Adrenal gland (tissue), 12 donors: ENCODE results near the gene POLR3B. TPM values are rescaled to one million over a fixed set of nuclear protein-coding genes. Genes with fewer than 3 reads are reported as not detected.

Source experiments
- DNase-seq, 7 donors: peaks; one replicate each; pipeline ENCODE4 v3.0.0-alpha.2; 2019 to 2020
- H3K27ac ChIP-seq, 5 donors: fragments of 200-600 bp; sonication (generic) in 4 of 5; 1 replicate in 3 of 5; 2 replicates in 2 of 5; pipeline versions ENCODE4 v1.5.1 to v1.8.0; 2016 to 2020; ENCODE audit warnings: mild to moderate bottlenecking in 1 of 5
- H3K27me3 ChIP-seq: fragments of 200-600 bp; 2 replicates; pipeline ENCODE4 v1.8.0; 2021
- H3K36me3 ChIP-seq, 2 donors: fragments of 200-600 bp; replicated peaks in 1 of 2; 1 replicate in 1 of 2; 2 replicates in 1 of 2; pipeline versions ENCODE4 v1.5.1 to v1.8.0; 2018 to 2022
- H3K4me1 ChIP-seq, 2 donors: fragments of 200-600 bp; replicated peaks in 1 of 2; 1 replicate in 1 of 2; 2 replicates in 1 of 2; pipeline versions ENCODE4 v1.5.1 to v1.8.0; 2018 to 2021
- H3K4me3 ChIP-seq, 4 donors: fragments of 200-600 bp; sonication (generic) in 3 of 4; one replicate each; pipeline ENCODE4 v1.5.1; 2016 to 2018
- H3K9me3 ChIP-seq, 3 donors: fragments of 200-600 bp; sonication (generic) in 1 of 3; replicated peaks in 1 of 3; 1 replicate in 2 of 3; 2 replicates in 1 of 3; pipeline versions ENCODE4 v1.5.1 to v1.8.0; 2016 to 2021
- CTCF ChIP-seq, 6 experiments: fragments of 450-650 bp in 4 of 6; fragments of 200-600 bp in 2 of 6; sonication (generic) in 1 of 6; IDR thresholded peaks; 1 replicate in 5 of 6; 2 replicates in 1 of 6; pipeline versions ENCODE4 v1.5.1 to v1.8.0; 2016 to 2021; ENCODE audit warnings: antibody characterized with exemption in 6 of 6, mild to moderate bottlenecking in 2 of 6, moderate library complexity in 1 of 6
- POLR2A ChIP-seq, 2 donors: fragments of 450-650 bp; IDR thresholded peaks; one replicate each; pipeline ENCODE4 v1.6.1; 2017; ENCODE audit warnings: antibody characterized with exemption in 2 of 2, mild to moderate bottlenecking in 2 of 2, moderate library complexity in 1 of 2
- whole genome bisulfite sequencing, 4 donors: extraction: QIAGEN DNeasy Blood & Tissue Kit in 2 of 4; methylation state at CpG; one replicate each; pipeline versions ENCODE4 v1.1.5 to v1.1.7; 2013 to 2017; 5-methylcytosine and 5-hydroxymethylcytosine counted together
- intact Hi-C, 2 donors: fragments of 100-400 bp; cut with DNase I; formaldehyde crosslinking; loops; one replicate each; pipeline versions ENCODE4 v1.14.1 to v1.15.0; 2022 to 2023
- polyA plus RNA-seq, 3 donors: library from polyadenylated mRNA; stranded (reverse); fragments of 200-250 nt in 2 of 3; fragments of 350-450 nt in 1 of 3; fragmentation: Illumina TruSeq in 1 of 3; extraction: RNeasy Lipid Tissue Mini Kit (QIAGEN cat#74804) in 1 of 3; gene quantifications; one replicate each; pipeline ENCODE4 v1.2.3, GENCODE V29; 2013 to 2014
- total RNA-seq, 9 donors: library from RNA; depleted of rRNA in 4 of 9; stranded (reverse); fragments of >200 nt in 4 of 9; fragments of 120-200 nt in 1 of 9; fragmentation: NEBNext Ultra II Directional in 1 of 9; extraction: Animal tissue kit (Norgen Biotek cat#: 25700) in 1 of 9; gene quantifications; one replicate each; pipeline versions ENCODE4 v1.1.0 to v1.2.4, GENCODE V29; 2013 to 2023
- donor health status: healthy with polysubstance abuse.
- donor health status: Bipolar disorder and iron deficiency.
- donor health status: DM: yes; HTN: yes; CAD: no.
- donor health status: DM: no; HTN: no; CAD: no.
- donor health status: DM: no; HTN: no; CAD: no.
- donor health status: DM: yes; HTN: yes; CAD: no.

POLR3B gene
- total and polyA plus RNA-seq, 12 donors, result 2.6 to 33.8 (median 13.7) TPM

- H3K27ac ChIP-seq, result no peak overlapping the region
- H3K4me3 ChIP-seq, result no peak overlapping the region
- no peaks in the 10 kb centered on the region for H3K36me3 ChIP-seq
- TF ChIP-seq POLR2A (IDR thresholded peaks at IDR 0.05) (no peak), CTCF (IDR thresholded peaks at IDR 0.05) (no peak)
- peaks cover 16 to 23% of the 10 kb centered on the region in 2 donors for H3K4me1 ChIP-seq
- no peaks in the 10 kb centered on the region for H3K27me3 ChIP-seq
- 95 to 96% (median 96%) methylated on average over 5 of the region's 5 CpGs for WGBS, 4 donors
- intact Hi-C loops, result no loop called here
- no peak for DNase-seq
- no peaks in the 10 kb centered on the region for H3K9me3 ChIP-seq
Measured at GRCh38 chr12:106360400-106360994, 2.9 kb downstream of the POLR3B start.

GRCh38 chr12:106362971-106363370 is 5.4 kb downstream of the POLR3B start:
- H3K27me3 ChIP-seq, result no peaks in the 10 kb centered on the region
- H3K36me3 ChIP-seq, result no peaks in the 10 kb centered on the region
- no peak overlapping the region for H3K27ac ChIP-seq
- H3K4me1 ChIP-seq, result peaks cover 9 to 15% of the 10 kb centered on the region in 2 donors
- TF ChIP-seq CTCF (IDR thresholded peaks at IDR 0.05) (no peak), POLR2A (IDR thresholded peaks at IDR 0.05) (no peak)
- no peak for DNase-seq
- no peak overlapping the region for H3K4me3 ChIP-seq
- 92 to 97% (median 95%) methylated on average over 4 of the region's 4 CpGs for WGBS, 4 donors
- intact Hi-C loops, result no loop called here
- no peaks in the 10 kb centered on the region for H3K9me3 ChIP-seq

GRCh38 chr12:106364261-106364660 is 6.7 kb downstream of the POLR3B start:
- Histone ChIP-seq H3K9me3 (no peaks in the 10 kb centered on the region), H3K27me3 (no peaks in the 10 kb centered on the region), H3K27ac (no peak overlapping the region), H3K4me3 (no peak overlapping the region), H3K4me1 (peaks cover 1 to 7% of the 10 kb centered on the region in 2 donors), H3K36me3 (peaks cover 0 to 2% of the 10 kb centered on the region in 2 donors)
- DNase-seq, result no peak
- intact Hi-C loops, result no loop called here
- TF ChIP-seq CTCF (IDR thresholded peaks at IDR 0.05) (no peak), POLR2A (IDR thresholded peaks at IDR 0.05) (no peak)
- 94 to 99% (median 96%) methylated on average over 4 of the region's 4 CpGs for WGBS, 4 donors

GRCh38 chr12:106369624-106370346 is 12.2 kb downstream of the POLR3B start:
- H3K4me3 ChIP-seq, result no peak overlapping the region
- H3K9me3 ChIP-seq, result no peaks in the 10 kb centered on the region
- intact Hi-C loops, result no loop called here
- no peaks in the 10 kb centered on the region for H3K4me1 ChIP-seq
- TF ChIP-seq CTCF (IDR thresholded peaks at IDR 0.05) (no peak), POLR2A (IDR thresholded peaks at IDR 0.05) (no peak)
- 81 to 88% (median 85%) methylated on average over 6 of the region's 6 CpGs for WGBS, 4 donors
- no peak for DNase-seq
- peaks cover 3 to 18% of the 10 kb centered on the region in 2 donors for H3K36me3 ChIP-seq
- no peaks in the 10 kb centered on the region for H3K27me3 ChIP-seq
- H3K27ac ChIP-seq, result no peak overlapping the region
